GM12878 (cell line): Measurements from ENCODE around the gene FLAD1. TPM values are rescaled to one million over a fixed set of nuclear protein-coding genes. Genes with fewer than 3 reads are reported as not detected.
A peak's percentile ranks its signal among the peaks of the same experiment; 100 is the strongest.

Experiments
- ATF7 ChIP-seq: fragments of 450-650 bp; IDR thresholded peaks from 2 replicates; pipeline ENCODE4 v1.6.1; 2016; ENCODE audit warnings: low read depth, mild to moderate bottlenecking
- BHLHE40 ChIP-seq, 2 experiments: fragments of 450-650 bp in 1 of 2; IDR thresholded peaks; 2 replicates each; pipeline ENCODE4 v1.6.1; 2011 to 2017; ENCODE audit warnings: low read depth in 2 of 2, borderline replicate concordance in 1 of 2, improper control_type of control experiment in 1 of 2, low read length in 1 of 2, mild to moderate bottlenecking in 1 of 2
- ETV6 ChIP-seq, 2 experiments: fragments of 450-650 bp in 1 of 2; IDR thresholded peaks in 1 of 2; conservative IDR thresholded peaks in 1 of 2; 2 replicates each; pipeline ENCODE4 v1.6.1; 2014; ENCODE audit warnings: antibody characterized with exemption in 1 of 2, borderline replicate concordance in 1 of 2, low read depth in 1 of 2, mild to moderate bottlenecking in 1 of 2, moderate library complexity in 1 of 2
- FOS ChIP-seq: IDR thresholded peaks from 3 replicates; pipeline ENCODE4 v1.6.1; 2011; ENCODE audit warnings: borderline replicate concordance; ENCODE audit not compliant: insufficient read length; ENCODE audit errors: extremely low read depth
- MTA3 ChIP-seq: IDR thresholded peaks from 2 replicates; pipeline ENCODE4 v1.6.1; 2012; ENCODE audit warnings: low read length, inconsistent platforms, borderline replicate concordance
- NFIC ChIP-seq: IDR thresholded peaks from 2 replicates; pipeline ENCODE4 v1.6.1; 2012; ENCODE audit warnings: low read depth, mild to moderate bottlenecking, inconsistent platforms, low read length, moderate library complexity
- NR2F1 ChIP-seq: fragments of 450-650 bp; conservative IDR thresholded peaks from 2 replicates; pipeline ENCODE4 v1.6.1; 2017; ENCODE audit warnings: mild to moderate bottlenecking
- RELB ChIP-seq: fragments of 450-650 bp; IDR thresholded peaks from 2 replicates; pipeline ENCODE4 v1.6.1; 2017; ENCODE audit warnings: low read depth, mild to moderate bottlenecking, moderate library complexity
- SMAD1 ChIP-seq: fragments of 450-650 bp; IDR thresholded peaks from 2 replicates; pipeline ENCODE4 v1.6.1; 2018; ENCODE audit warnings: mild to moderate bottlenecking, low read depth; ENCODE audit not compliant: partially characterized antibody
- SMARCA5 ChIP-seq: fragments of 450-650 bp; IDR thresholded peaks from 2 replicates; pipeline ENCODE4 v1.6.1; 2017; ENCODE audit warnings: mild to moderate bottlenecking
- ZNF687 ChIP-seq: fragments of 450-650 bp; IDR thresholded peaks from 2 replicates; pipeline ENCODE4 v1.6.1; 2017; ENCODE audit warnings: mild to moderate bottlenecking, moderate library complexity
- polyA plus RNA-seq, 11 experiments: library from polyadenylated mRNA; depleted of rRNA in 4 of 11; unstranded in 6 of 11; stranded (reverse) in 5 of 11; fragments of >200 nt; fragmentation: Nextera tagmentation in 4 of 11; fragmentation: Illumina TruSeq in 1 of 11; extraction: Ambion mirVana in 4 of 11; extraction: Trizol in 1 of 11; gene quantifications; 1 replicate in 1 of 11; 2 replicates in 10 of 11; pipeline versions ENCODE4 v1.2.1 to v1.2.3, GENCODE V29; 2011 to 2016; ENCODE audit warnings: inconsistent platforms in 2 of 11, missing spikeins in 2 of 11, low read depth in 1 of 11
- total RNA-seq, 4 experiments: library from RNA; depleted of rRNA in 3 of 4; stranded (reverse); fragments of >200 nt in 3 of 4; fragmentation: Illumina TruSeq in 1 of 4; extraction: Trizol in 1 of 4; gene quantifications; 2 replicates each; pipeline versions ENCODE4 v1.2.1 to v1.2.3, GENCODE V29; 2013 to 2021
- TF ChIP-seq, protein P1 (sequence below): fragments of 150-350 bp; IDR thresholded peaks from 2 replicates; pipeline ENCODE4 v1.6.1; 2016; ENCODE audit warnings: low read depth, low read length
- TF ChIP-seq, protein P2 (sequence below): fragments of 450-650 bp; IDR thresholded peaks from 2 replicates; pipeline ENCODE4 v1.6.1; 2016; ENCODE audit warnings: mild to moderate bottlenecking
- TF ChIP-seq, protein P3 (sequence below): fragments of 450-650 bp; IDR thresholded peaks from 2 replicates; pipeline ENCODE4 v1.6.1; 2017; ENCODE audit warnings: antibody characterized with exemption, mild to moderate bottlenecking, moderate library complexity

FLAD1 gene
- total and polyA plus RNA-seq, 10 of the 15 experiments (the other 5 are each of a cell fraction or from before 2014, with no cell fraction given), result 22.9 to 93.4 (median 56.6) TPM

DNA sequence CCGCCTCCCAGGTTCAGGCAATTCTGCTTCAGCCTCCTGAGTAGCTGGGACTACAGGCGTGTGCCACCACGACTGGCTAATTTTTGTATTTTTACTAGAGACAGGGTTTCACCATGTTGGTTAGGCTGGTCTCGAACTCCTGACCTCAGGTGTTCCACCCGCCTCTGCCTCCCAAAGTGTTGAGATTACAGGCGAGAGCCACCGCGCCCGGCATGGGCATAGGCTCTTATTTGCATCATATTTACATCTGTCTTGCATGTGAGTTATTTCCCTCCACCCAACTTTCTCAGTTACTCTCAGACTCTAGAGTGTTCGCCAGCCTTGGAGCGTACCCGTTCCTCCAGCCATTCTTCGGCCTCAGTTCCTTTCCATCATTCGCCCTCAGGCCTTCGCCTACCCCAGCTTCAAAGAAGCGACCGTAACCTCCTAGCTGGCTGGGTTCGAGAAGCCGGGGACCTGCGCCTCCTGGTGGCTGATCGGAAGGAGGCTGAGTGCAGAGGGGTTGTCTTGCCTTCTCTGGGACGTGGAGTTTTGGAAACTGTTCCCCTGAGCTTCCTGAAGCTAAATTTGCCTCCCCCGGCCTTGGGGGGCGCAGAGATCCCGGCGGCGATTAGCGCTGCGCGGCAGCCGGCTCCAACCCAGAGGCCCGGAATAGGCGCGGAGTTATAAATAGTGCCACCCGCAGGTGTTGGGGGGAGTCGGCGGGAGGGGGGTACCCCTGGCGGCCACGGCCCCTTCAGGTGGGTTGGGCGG lies 15.8 kb downstream of the FLAD1 start (continued):
- TF ChIP-seq ZNF687 (no peak), SMAD1 (no peak), MTA3 (no peak), BHLHE40 (IDR thresholded peaks at IDR 0.05; ENCODE audit: borderline replicate concordance in 1 of 2, low read depth in 2 of 2, low read length in 1 of 2) (peak in 1 of 2 experiments; percentile 18; a peak in 1 of 4 replicates), FOS (no peak), ETV6 (conservative IDR thresholded peaks at IDR 0.05 in 1 of 2, IDR thresholded peaks at IDR 0.05 in 1 of 2; ENCODE audit: borderline replicate concordance in 1 of 2, low read depth in 1 of 2) (0 out of 4 replicates have a peak, but pooled peaks of 1 of the 2 experiments have one; percentile 8), RELB (no peak; the same call in 1 of the 2 replicates), SMARCA5 (peak; percentile 94; the same call in 1 of the 2 replicates), NR2F1 (peak; percentile 24; the same call in 1 of the 2 replicates), ATF7 (peak; percentile 40; the same call in 1 of the 2 replicates), NFIC (no peak)
- TF ChIP-seq, protein P1, sequence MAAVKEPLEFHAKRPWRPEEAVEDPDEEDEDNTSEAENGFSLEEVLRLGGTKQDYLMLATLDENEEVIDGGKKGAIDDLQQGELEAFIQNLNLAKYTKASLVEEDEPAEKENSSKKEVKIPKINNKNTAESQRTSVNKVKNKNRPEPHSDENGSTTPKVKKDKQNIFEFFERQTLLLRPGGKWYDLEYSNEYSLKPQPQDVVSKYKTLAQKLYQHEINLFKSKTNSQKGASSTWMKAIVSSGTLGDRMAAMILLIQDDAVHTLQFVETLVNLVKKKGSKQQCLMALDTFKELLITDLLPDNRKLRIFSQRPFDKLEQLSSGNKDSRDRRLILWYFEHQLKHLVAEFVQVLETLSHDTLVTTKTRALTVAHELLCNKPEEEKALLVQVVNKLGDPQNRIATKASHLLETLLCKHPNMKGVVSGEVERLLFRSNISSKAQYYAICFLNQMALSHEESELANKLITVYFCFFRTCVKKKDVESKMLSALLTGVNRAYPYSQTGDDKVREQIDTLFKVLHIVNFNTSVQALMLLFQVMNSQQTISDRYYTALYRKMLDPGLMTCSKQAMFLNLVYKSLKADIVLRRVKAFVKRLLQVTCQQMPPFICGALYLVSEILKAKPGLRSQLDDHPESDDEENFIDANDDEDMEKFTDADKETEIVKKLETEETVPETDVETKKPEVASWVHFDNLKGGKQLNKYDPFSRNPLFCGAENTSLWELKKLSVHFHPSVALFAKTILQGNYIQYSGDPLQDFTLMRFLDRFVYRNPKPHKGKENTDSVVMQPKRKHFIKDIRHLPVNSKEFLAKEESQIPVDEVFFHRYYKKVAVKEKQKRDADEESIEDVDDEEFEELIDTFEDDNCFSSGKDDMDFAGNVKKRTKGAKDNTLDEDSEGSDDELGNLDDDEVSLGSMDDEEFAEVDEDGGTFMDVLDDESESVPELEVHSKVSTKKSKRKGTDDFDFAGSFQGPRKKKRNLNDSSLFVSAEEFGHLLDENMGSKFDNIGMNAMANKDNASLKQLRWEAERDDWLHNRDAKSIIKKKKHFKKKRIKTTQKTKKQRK, result no peak
- TF ChIP-seq, protein P2, sequence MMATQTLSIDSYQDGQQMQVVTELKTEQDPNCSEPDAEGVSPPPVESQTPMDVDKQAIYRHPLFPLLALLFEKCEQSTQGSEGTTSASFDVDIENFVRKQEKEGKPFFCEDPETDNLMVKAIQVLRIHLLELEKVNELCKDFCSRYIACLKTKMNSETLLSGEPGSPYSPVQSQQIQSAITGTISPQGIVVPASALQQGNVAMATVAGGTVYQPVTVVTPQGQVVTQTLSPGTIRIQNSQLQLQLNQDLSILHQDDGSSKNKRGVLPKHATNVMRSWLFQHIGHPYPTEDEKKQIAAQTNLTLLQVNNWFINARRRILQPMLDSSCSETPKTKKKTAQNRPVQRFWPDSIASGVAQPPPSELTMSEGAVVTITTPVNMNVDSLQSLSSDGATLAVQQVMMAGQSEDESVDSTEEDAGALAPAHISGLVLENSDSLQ, result peak; percentile 45
- TF ChIP-seq, protein P3, sequence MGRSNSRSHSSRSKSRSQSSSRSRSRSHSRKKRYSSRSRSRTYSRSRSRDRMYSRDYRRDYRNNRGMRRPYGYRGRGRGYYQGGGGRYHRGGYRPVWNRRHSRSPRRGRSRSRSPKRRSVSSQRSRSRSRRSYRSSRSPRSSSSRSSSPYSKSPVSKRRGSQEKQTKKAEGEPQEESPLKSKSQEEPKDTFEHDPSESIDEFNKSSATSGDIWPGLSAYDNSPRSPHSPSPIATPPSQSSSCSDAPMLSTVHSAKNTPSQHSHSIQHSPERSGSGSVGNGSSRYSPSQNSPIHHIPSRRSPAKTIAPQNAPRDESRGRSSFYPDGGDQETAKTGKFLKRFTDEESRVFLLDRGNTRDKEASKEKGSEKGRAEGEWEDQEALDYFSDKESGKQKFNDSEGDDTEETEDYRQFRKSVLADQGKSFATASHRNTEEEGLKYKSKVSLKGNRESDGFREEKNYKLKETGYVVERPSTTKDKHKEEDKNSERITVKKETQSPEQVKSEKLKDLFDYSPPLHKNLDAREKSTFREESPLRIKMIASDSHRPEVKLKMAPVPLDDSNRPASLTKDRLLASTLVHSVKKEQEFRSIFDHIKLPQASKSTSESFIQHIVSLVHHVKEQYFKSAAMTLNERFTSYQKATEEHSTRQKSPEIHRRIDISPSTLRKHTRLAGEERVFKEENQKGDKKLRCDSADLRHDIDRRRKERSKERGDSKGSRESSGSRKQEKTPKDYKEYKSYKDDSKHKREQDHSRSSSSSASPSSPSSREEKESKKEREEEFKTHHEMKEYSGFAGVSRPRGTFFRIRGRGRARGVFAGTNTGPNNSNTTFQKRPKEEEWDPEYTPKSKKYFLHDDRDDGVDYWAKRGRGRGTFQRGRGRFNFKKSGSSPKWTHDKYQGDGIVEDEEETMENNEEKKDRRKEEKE, result no peak
